ENCODE data around the gene STARD9.

- no peak for TF ChIP-seq CTCF (conservative IDR thresholded peaks at IDR 0.05)
- no peak for TF ChIP-seq EZH2 (IDR thresholded peaks at IDR 0.05; ENCODE audit: low read depth)
Measured at GRCh38 chr15:42528970-42529369, 46.4 kb upstream of the STARD9 start.

Measured in PC-9 (cell line).